H1 (cell line): ENCODE results near the gene DESI1. TPM values are rescaled to one million over a fixed set of nuclear protein-coding genes. Genes with fewer than 3 reads are reported as not detected.
A peak's percentile ranks its signal among the peaks of the same experiment; 100 is the strongest.
"Not testable (repeated sequence)": the region's sequence is repeated elsewhere in the genome, so short reads cannot be mapped to it uniquely, and the experiment has no call there.

ENCODE experiments used
- CTCF ChIA-PET: fragments of 300-600 bp; sonication (Branson Sonifier 250); formaldehyde crosslinking; loops from one replicate; lab custom pipeline; 2021; ENCODE audit not compliant: partially characterized antibody; lab: Charles Lee
- POLR2A ChIA-PET: fragments of 300-600 bp; sonication (Branson Sonifier 250); formaldehyde crosslinking; loops from one replicate; lab custom pipeline; 2021; ENCODE audit warnings: inconsistent platforms; ENCODE audit not compliant: partially characterized antibody; lab: Charles Lee
- DNase-seq, 2 experiments: peaks; one replicate each; pipeline versions ENCODE4 v3.0.0 to v3.0.0-alpha.2; 2010 to 2022; ENCODE audit warnings: low spot score in 2 of 2, low read depth in 1 of 2, mixed read lengths in 1 of 2
- FAIRE-seq: peaks from 2 replicates; lab custom pipeline; 2011; peaks lifted over from hg19 to GRCh38; lab: Jason Lieb, UNC
- H2AFZ ChIP-seq: 2 replicates; pipeline ENCODE4 v1.8.1; 2012; ENCODE audit warnings: low read length, inconsistent platforms
- H2AK5ac ChIP-seq: 2 replicates; pipeline ENCODE4 v1.6.1; 2013; ENCODE audit warnings: low read depth, low read length
- H2BK120ac ChIP-seq: replicated peaks from 2 replicates; pipeline ENCODE3; 2013; ENCODE audit warnings: low read depth, low read length, inconsistent platforms
- H2BK12ac ChIP-seq: 2 replicates; pipeline ENCODE4 v1.6.1; 2013; ENCODE audit warnings: low read depth, low read length
- H2BK15ac ChIP-seq: 2 replicates; pipeline ENCODE4 v1.6.1; 2013; ENCODE audit warnings: low read length
- H2BK20ac ChIP-seq: 2 replicates; pipeline ENCODE4 v1.6.1; 2013; ENCODE audit warnings: low read length
- H2BK5ac ChIP-seq: 2 replicates; pipeline ENCODE4 v1.6.1; 2013; ENCODE audit warnings: low read depth, low read length
- H3K14ac ChIP-seq: 2 replicates; pipeline ENCODE4 v1.6.1; 2013; ENCODE audit warnings: inconsistent platforms; ENCODE audit not compliant: insufficient read length
- H3K18ac ChIP-seq: 2 replicates; pipeline ENCODE4 v1.6.1; 2013; ENCODE audit warnings: low read length; ENCODE audit errors: extremely low read depth
- H3K23ac ChIP-seq: 2 replicates; pipeline ENCODE4 v1.6.1; 2013; ENCODE audit warnings: inconsistent platforms; ENCODE audit not compliant: insufficient read length
- H3K23me2 ChIP-seq: 2 replicates; pipeline ENCODE4 v1.6.1; 2013; ENCODE audit warnings: low read depth, low read length
- H3K27ac ChIP-seq: 2 replicates; pipeline ENCODE4 v1.6.1; 2011; ENCODE audit warnings: low read depth, low read length, inconsistent platforms
- H3K27me3 ChIP-seq, 4 experiments: replicated peaks in 1 of 4; 1 replicate in 1 of 4; 2 replicates in 3 of 4; pipeline versions ENCODE4 v1.6.1 to v1.8.1; 2011 to 2013; ENCODE audit warnings: low read length in 3 of 4, mild to moderate bottlenecking in 3 of 4, inconsistent platforms in 2 of 4, mixed read lengths in 2 of 4, moderate library complexity in 1 of 4; ENCODE audit not compliant: control insufficient read depth in 3 of 4, insufficient read depth in 3 of 4; ENCODE audit errors: extremely low read depth in 1 of 4
- H3K36me3 ChIP-seq, 4 experiments: 2 replicates each; pipeline versions ENCODE4 v1.6.1 to v1.8.1; 2011 to 2013; ENCODE audit warnings: mild to moderate bottlenecking in 4 of 4, low read length in 3 of 4, moderate library complexity in 2 of 4, control low read depth in 1 of 4, inconsistent platforms in 1 of 4; ENCODE audit not compliant: insufficient read depth in 4 of 4, control insufficient read depth in 2 of 4
- H3K4ac ChIP-seq: replicated peaks from 2 replicates; pipeline ENCODE3; 2013; ENCODE audit warnings: low read length, low read depth, mixed read lengths, inconsistent platforms; ENCODE audit not compliant: insufficient read length
- H3K4me1 ChIP-seq, 4 experiments: replicated peaks in 1 of 4; 1 replicate in 1 of 4; 2 replicates in 3 of 4; pipeline versions ENCODE4 v1.6.1 to v1.8.1; 2011 to 2013; ENCODE audit warnings: low read length in 3 of 4, inconsistent platforms in 2 of 4, mixed read lengths in 1 of 4; ENCODE audit not compliant: insufficient read depth in 4 of 4, control insufficient read depth in 3 of 4
- H3K4me2 ChIP-seq, 2 experiments: 2 replicates each; pipeline versions ENCODE4 v1.6.1 to v1.8.1; 2011 to 2013; ENCODE audit warnings: low read depth in 2 of 2, low read length in 2 of 2, control low read depth in 1 of 2, inconsistent platforms in 1 of 2, mild to moderate bottlenecking in 1 of 2; ENCODE audit not compliant: insufficient read depth in 1 of 2
- H3K4me3 ChIP-seq, 4 experiments: fragments of 200-600, 300-600 bp in 1 of 4; sonication (generic), shearing (Covaris generic), sonication (Bioruptor Twin) in 1 of 4; 2 replicates each; pipeline versions ENCODE4 v1.5.1 to v1.8.1; 2011 to 2016; ENCODE audit warnings: low read length in 4 of 4, low read depth in 3 of 4, control low read depth in 2 of 4, inconsistent platforms in 2 of 4, mild to moderate bottlenecking in 2 of 4, mixed read lengths in 1 of 4, moderate library complexity in 1 of 4; ENCODE audit not compliant: insufficient read depth in 2 of 4; ENCODE audit errors: extremely low read depth in 1 of 4
- H3K56ac ChIP-seq: replicated peaks from 2 replicates; pipeline ENCODE3; 2013; ENCODE audit warnings: low read depth, mild to moderate bottlenecking, mixed read lengths, low read length, inconsistent platforms; ENCODE audit not compliant: insufficient read length
- H3K79me1 ChIP-seq: 2 replicates; pipeline ENCODE4 v1.6.1; 2013; ENCODE audit warnings: low read depth, low read length, control low read depth
- H3K79me2 ChIP-seq, 2 experiments: 2 replicates each; pipeline versions ENCODE4 v1.6.1 to v1.8.1; 2012 to 2013; ENCODE audit warnings: low read length in 2 of 2, mild to moderate bottlenecking in 2 of 2, inconsistent platforms in 1 of 2; ENCODE audit not compliant: insufficient read depth in 2 of 2, control insufficient read depth in 1 of 2
- H3K9ac ChIP-seq, 4 experiments: replicated peaks in 1 of 4; 1 replicate in 1 of 4; 2 replicates in 3 of 4; pipeline versions ENCODE4 v1.6.1 to v1.8.1; 2011 to 2013; ENCODE audit warnings: low read depth in 3 of 4, low read length in 3 of 4, control low read depth in 2 of 4, mild to moderate bottlenecking in 2 of 4, moderate library complexity in 2 of 4, inconsistent platforms in 1 of 4; ENCODE audit errors: extremely low read depth in 1 of 4
- H3K9me3 ChIP-seq, 2 experiments: 2 replicates each; pipeline versions ENCODE4 v1.6.1 to v1.8.1; 2012 to 2013; ENCODE audit warnings: mild to moderate bottlenecking in 2 of 2, moderate library complexity in 2 of 2, control low read depth in 1 of 2, inconsistent platforms in 1 of 2, low read depth in 1 of 2, low read length in 1 of 2, mixed read lengths in 1 of 2; ENCODE audit not compliant: insufficient read depth in 2 of 2
- H4K20me1 ChIP-seq, 2 experiments: replicated peaks in 1 of 2; 2 replicates each; pipeline versions ENCODE3 to v1.8.1; 2011 to 2013; ENCODE audit warnings: inconsistent platforms in 2 of 2, low read length in 2 of 2, mild to moderate bottlenecking in 1 of 2; ENCODE audit not compliant: insufficient read depth in 2 of 2, control insufficient read depth in 1 of 2
- H4K5ac ChIP-seq: 2 replicates; pipeline ENCODE4 v1.6.1; 2013; ENCODE audit warnings: low read length, low read depth, mixed read lengths, inconsistent platforms; ENCODE audit not compliant: insufficient read length
- H4K8ac ChIP-seq: 2 replicates; pipeline ENCODE4 v1.8.0; 2013; ENCODE audit warnings: mild to moderate bottlenecking, moderate library complexity, low read length, inconsistent platforms; ENCODE audit not compliant: insufficient read depth; ENCODE audit errors: extremely low read depth
- H4K91ac ChIP-seq: replicated peaks from 2 replicates; pipeline ENCODE3; 2013; ENCODE audit warnings: low read length, mixed read lengths, inconsistent platforms; ENCODE audit not compliant: insufficient read length
- CTBP2 ChIP-seq: IDR thresholded peaks from 2 replicates; pipeline ENCODE4 v1.7.0; 2011; ENCODE audit warnings: borderline replicate concordance, mild to moderate bottlenecking, moderate library complexity, mixed read lengths, low read length; ENCODE audit not compliant: insufficient read depth, insufficient read length
- EGR1 ChIP-seq: IDR thresholded peaks from 2 replicates; pipeline ENCODE4 v1.6.1; 2011; ENCODE audit warnings: low read depth, low read length, borderline replicate concordance
- SIN3A ChIP-seq, 2 experiments: IDR thresholded peaks in 1 of 2; conservative IDR thresholded peaks in 1 of 2; 2 replicates each; pipeline ENCODE4 v1.6.1; 2011 to 2012; ENCODE audit warnings: low read length in 2 of 2, improper control_type of control experiment in 1 of 2, low read depth in 1 of 2, mild to moderate bottlenecking in 1 of 2
- SIRT6 ChIP-seq: IDR thresholded peaks from one replicate; pipeline ENCODE4 v1.7.1; 2012; ENCODE audit warnings: low read length, inconsistent platforms
- WGBS, 2 experiments: shearing (Covaris generic) in 1 of 2; methylation state at CpG; one replicate each; pipeline versions ENCODE4 v1.1.6 to v1.1.7; 2013 to 2015; ENCODE audit warnings: low lambda C conversion rate in 2 of 2, mixed read lengths in 2 of 2, inconsistent platforms in 1 of 2, low coverage in 1 of 2, missing lambda C conversion rate in 1 of 2; ENCODE audit not compliant: insufficient replicate concordance in 2 of 2, insufficient coverage in 1 of 2, insufficient read length in 1 of 2; ENCODE audit errors: extremely low coverage in 1 of 2, missing lambda C conversion rate in 1 of 2; 5-methylcytosine and 5-hydroxymethylcytosine counted together
- polyA plus RNA-seq, 7 experiments: library from polyadenylated mRNA; depleted of rRNA in 3 of 7; stranded (reverse) in 5 of 7; unstranded in 2 of 7; fragments of >200 nt in 5 of 7; fragments of 200-250 nt in 2 of 7; gene quantifications; 1 replicate in 5 of 7; 2 replicates in 1 of 7; 4 replicates in 1 of 7; pipeline versions ENCODE4 v1.2.1 to v1.2.3, GENCODE V29; 2011 to 2013; ENCODE audit warnings: missing spikeins in 2 of 7, mixed read lengths in 2 of 7
- total RNA-seq: library from RNA; stranded (reverse); fragmentation: NEBNext Ultra II Directional; extraction: Animal tissue kit (Norgen Biotek cat#: 25700); gene quantifications from 2 replicates; pipeline ENCODE4 v1.2.1, GENCODE V29; 2021

DESI1 gene
- total and polyA plus RNA-seq, 2 of the 8 experiments (the other 6 are each of a cell fraction or from before 2014, with no cell fraction given) = 27.6 to 34.3 TPM

GRCh38 chr22:41573677-41574076, 47.2 kb downstream of the DESI1 start (continued):
- TF ChIP-seq CTBP2 = no peak
- no peak for TF ChIP-seq SIRT6
- TF ChIP-seq EGR1 = no peak
- no peak for TF ChIP-seq SIN3A (conservative IDR thresholded peaks at IDR 0.05 in 1 of 2, IDR thresholded peaks at IDR 0.05 in 1 of 2; ENCODE audit: low read depth in 1 of 2, low read length in 2 of 2)

GRCh38 chr22:41572305-41572704, 48.5 kb downstream of the DESI1 start:
- H3K4me2 ChIP-seq, H2BK5ac ChIP-seq, H3K9me3 ChIP-seq, H4K20me1 ChIP-seq, FAIRE-seq, H4K5ac ChIP-seq, H2AK5ac ChIP-seq, H2BK12ac ChIP-seq, H3K79me1 ChIP-seq, DNase-seq, H3K56ac ChIP-seq, H2BK120ac ChIP-seq, H3K23me2 ChIP-seq, H3K23ac ChIP-seq, H3K79me2 ChIP-seq, H3K4me3 ChIP-seq, H3K27ac ChIP-seq, H3K27me3 ChIP-seq, H3K14ac ChIP-seq, H3K18ac ChIP-seq, H2AFZ ChIP-seq, H2BK15ac ChIP-seq, H3K36me3 ChIP-seq, H4K91ac ChIP-seq, H3K4me1 ChIP-seq, H4K8ac ChIP-seq, H3K9ac ChIP-seq, H2BK20ac ChIP-seq: not testable (repeated sequence)
- CTCF ChIA-PET = interaction anchor here (1.1 to 3.7 kb wide), 5 partner anchors 10 to 39 kb away, joined by 3 to 23 read pairs (median 4); no protein-coding TSS in a partner anchor
- 100% methylated on average over 3 of the region's 3 CpGs; no CpG with 5 or more reads in 1 of the 2 experiments for WGBS, 2 experiments
- POLR2A ChIA-PET = interaction anchor here (0.6 to 2.2 kb wide), 7 partner anchors 9 to 124 kb away, joined by 3 to 12 read pairs (median 3); partner anchors contain the start of gene PMM1
- peak overlapping the region; percentile 69 for H3K4ac ChIP-seq
